ACC112 (cell line): ENCODE data around the gene ZNF142.
"Not testable (repeated sequence)": the region's sequence is repeated elsewhere in the genome, so short reads cannot be mapped to it uniquely, and the experiment has no call there.

Experiments
- H2AFZ ChIP-seq: fragments of 200-600 bp; sonication (generic); one replicate; pipeline ENCODE4 v1.6.0; 2017; ENCODE audit warnings: antibody characterized with exemption, low read length; ENCODE audit not compliant: unreplicated experiment
- H3K27ac ChIP-seq: fragments of 200-600 bp; sonication (generic); 2 replicates; pipeline ENCODE4 v1.5.1; 2014; ENCODE audit warnings: low read depth, mild to moderate bottlenecking, antibody characterized with exemption, low read length, moderate library complexity
- H3K27me3 ChIP-seq: fragments of 200-600 bp; sonication (generic); 2 replicates; pipeline ENCODE4 v1.6.1; 2014; ENCODE audit warnings: mild to moderate bottlenecking, antibody characterized with exemption, low read length, moderate library complexity, mixed read lengths; ENCODE audit not compliant: insufficient read depth
- H3K36me3 ChIP-seq: fragments of 200-600 bp; sonication (generic); 2 replicates; pipeline ENCODE4 v1.6.1; 2016; ENCODE audit warnings: mild to moderate bottlenecking, antibody characterized with exemption, low read length, moderate library complexity, mixed read lengths; ENCODE audit not compliant: insufficient read depth
- H3K4me1 ChIP-seq: fragments of 200-600 bp; sonication (generic); one replicate; pipeline ENCODE4 v1.6.1; 2016; ENCODE audit warnings: low read length, mixed read lengths; ENCODE audit not compliant: insufficient read depth, unreplicated experiment, control insufficient read depth
- H3K4me3 ChIP-seq: fragments of 200-600 bp; sonication (generic); 2 replicates; pipeline ENCODE4 v1.5.1; 2014; ENCODE audit warnings: mild to moderate bottlenecking, low read depth, low read length
- H3K79me2 ChIP-seq: fragments of 200-600 bp; sonication (generic); one replicate; pipeline ENCODE4 v1.6.0; 2016; ENCODE audit warnings: low read length; ENCODE audit not compliant: control insufficient read depth, unreplicated experiment, insufficient read depth

The ZNF142 gene, protein sequence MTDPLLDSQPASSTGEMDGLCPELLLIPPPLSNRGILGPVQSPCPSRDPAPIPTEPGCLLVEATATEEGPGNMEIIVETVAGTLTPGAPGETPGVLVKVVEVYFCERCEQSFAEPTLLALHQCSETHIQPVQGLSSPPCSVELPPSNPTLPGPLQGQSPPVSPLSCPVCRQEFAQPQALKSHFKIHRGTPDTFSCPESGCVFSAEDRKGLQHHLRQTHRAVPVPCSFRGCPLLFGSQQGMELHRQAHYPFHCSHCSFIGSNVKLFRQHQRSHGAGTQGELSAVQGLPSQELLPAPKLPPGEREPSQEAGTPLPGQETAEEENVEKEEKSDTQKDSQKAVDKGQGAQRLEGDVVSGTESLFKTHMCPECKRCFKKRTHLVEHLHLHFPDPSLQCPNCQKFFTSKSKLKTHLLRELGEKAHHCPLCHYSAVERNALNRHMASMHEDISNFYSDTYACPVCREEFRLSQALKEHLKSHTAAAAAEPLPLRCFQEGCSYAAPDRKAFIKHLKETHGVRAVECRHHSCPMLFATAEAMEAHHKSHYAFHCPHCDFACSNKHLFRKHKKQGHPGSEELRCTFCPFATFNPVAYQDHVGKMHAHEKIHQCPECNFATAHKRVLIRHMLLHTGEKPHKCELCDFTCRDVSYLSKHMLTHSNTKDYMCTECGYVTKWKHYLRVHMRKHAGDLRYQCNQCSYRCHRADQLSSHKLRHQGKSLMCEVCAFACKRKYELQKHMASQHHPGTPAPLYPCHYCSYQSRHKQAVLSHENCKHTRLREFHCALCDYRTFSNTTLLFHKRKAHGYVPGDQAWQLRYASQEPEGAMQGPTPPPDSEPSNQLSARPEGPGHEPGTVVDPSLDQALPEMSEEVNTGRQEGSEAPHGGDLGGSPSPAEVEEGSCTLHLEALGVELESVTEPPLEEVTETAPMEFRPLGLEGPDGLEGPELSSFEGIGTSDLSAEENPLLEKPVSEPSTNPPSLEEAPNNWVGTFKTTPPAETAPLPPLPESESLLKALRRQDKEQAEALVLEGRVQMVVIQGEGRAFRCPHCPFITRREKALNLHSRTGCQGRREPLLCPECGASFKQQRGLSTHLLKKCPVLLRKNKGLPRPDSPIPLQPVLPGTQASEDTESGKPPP (N-terminal part only)

DNA sequence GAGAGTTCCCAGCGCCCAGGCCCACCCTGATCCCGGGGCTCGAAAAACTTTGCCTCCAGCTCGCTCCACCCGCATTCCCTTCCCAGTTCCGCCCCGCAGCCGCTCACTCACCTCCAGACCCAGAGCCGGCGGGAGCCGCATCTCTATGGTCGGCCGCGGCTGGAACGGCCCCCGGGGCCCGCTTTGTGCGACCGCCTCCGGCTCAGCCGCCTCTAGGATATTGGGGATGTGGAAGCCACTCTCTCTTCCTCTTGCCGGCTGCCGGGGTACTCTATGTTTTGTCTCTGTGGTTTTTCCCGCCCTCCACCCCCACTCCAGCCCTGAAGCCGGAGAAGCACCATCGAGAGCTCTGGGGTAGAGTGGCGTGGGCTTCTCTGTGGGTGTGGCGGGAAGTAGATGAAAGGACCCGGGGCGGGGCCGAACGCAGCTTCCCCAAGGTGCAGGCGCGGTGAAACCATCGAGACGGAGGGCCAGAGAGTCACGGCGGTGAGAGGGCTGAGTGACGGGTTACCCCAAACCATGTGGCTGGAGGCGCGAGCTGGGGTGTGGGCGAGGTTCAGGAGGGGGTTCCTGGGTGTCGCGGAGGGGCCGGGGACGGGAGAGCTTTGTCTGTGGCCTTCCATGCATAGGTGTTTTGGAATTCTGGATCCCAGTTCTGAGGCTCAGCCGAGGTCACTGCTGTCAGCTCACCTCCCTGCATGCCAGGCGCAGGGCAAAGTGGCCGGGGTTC is at the start of gene ZNF142, which contains the start of gene BCS1L:
TSS of gene ZNF142 (minus strand) at position 366 of the 730 bp plus-strand sequence. CDS start 3,194 bp downstream, outside the sequence.
TSS of gene BCS1L (plus strand) at position 426 of the 730 bp plus-strand sequence. CDS start 1,305 bp downstream, outside the sequence.
- Histone ChIP-seq H2AFZ (peak within 1 kb of the TSS; percentile 82), H3K27me3 (no peaks in the 10 kb centered on the region), H3K4me1 (peaks cover 3% of the 10 kb centered on the region), H3K4me3 (peak within 1 kb of the TSS; percentile 88), H3K79me2 (peaks cover 21% of the 10 kb centered on the region), H3K36me3 (peaks cover 4% of the 10 kb centered on the region; the same call in 1 of the 2 replicates), H3K27ac (0 out of 2 replicates have a peak within 1 kb of the TSS, but pooled peaks have one; percentile 1)

DNA sequence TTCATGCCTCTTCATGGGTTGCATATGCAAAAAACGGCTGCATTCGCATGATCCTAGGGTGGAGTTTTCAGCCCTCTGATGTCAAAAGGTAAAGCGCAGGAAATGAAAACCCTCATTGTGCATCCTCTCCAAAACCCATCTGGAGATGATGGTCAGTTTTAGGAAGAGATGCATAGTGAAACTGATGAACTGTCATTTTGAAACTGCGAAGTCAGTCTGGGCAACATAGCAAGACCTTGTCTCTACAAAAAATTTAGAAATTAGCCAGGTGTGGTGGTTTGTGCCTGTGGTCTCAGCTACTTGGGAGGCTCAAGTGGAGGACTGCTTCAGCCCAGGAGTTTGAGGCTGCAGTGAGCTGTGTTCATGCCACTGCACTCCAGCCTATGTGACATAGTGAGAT is 48.7 kb upstream of the ZNF142 start:
- Histone ChIP-seq H2AFZ (no peak overlapping the region), H3K4me3 (no peak overlapping the region), H3K36me3 (no peaks in the 10 kb centered on the region), H3K27ac (no peak overlapping the region), H3K4me1 (peaks cover 7% of the 10 kb centered on the region), H3K27me3 (no peaks in the 10 kb centered on the region), H3K79me2 (peaks cover 20% of the 10 kb centered on the region)

DNA sequence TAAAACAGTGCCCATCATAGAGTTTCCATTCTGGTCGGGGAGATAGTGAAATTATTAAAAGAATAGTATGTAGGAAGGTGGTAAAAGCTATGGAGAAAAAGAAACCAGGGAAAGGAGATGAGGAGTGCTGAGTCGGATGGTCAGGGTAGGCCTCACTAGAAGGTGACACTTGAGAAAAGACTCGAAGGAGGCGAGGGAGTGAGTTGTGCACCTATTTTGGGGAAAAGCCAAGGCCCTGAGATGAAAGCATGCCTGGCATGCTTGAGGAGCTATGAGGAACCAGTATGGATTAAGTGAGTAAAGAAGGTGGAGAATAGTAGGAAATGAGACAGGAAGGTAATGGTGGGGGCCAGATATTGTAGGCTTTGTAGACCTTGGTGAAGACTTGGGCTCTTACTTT is 43.9 kb upstream of the ZNF142 start:
- H3K4me3 ChIP-seq, result no peak overlapping the region
- H3K36me3 ChIP-seq, result peaks cover 8% of the 10 kb centered on the region; the same call in 1 of the 2 replicates
- no peaks in the 10 kb centered on the region for H3K79me2 ChIP-seq
- H3K27me3 ChIP-seq, result no peaks in the 10 kb centered on the region
- H3K4me1 ChIP-seq, result no peaks in the 10 kb centered on the region
- H3K27ac ChIP-seq, result no peak overlapping the region
- H2AFZ ChIP-seq, result no peak overlapping the region

DNA sequence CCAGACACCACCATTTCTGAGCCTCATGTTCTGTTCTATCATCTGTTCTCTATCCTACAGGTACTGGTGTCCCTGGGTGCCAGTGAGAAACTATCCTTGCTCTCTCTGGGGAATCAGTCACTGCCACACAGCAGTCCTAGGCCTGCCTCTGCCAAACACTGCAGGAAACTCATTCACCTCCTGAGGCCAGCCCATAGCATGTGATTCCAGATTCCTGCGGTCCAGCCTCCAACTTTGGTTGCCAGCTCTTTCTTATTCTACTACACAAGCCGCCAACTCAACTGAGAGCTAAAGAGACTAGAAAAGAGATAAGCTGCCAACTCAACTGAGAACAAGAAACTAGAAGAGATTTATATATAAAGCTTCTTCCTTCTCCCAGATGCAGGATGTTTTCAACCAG is 42.4 kb upstream of the ZNF142 start:
- Histone ChIP-seq H3K4me1 (no peaks in the 10 kb centered on the region), H3K27ac (no peak overlapping the region), H2AFZ (no peak overlapping the region), H3K36me3 (peaks cover 8% of the 10 kb centered on the region; the same call in 1 of the 2 replicates), H3K79me2 (no peaks in the 10 kb centered on the region), H3K4me3 (no peak overlapping the region), H3K27me3 (no peaks in the 10 kb centered on the region)

DNA sequence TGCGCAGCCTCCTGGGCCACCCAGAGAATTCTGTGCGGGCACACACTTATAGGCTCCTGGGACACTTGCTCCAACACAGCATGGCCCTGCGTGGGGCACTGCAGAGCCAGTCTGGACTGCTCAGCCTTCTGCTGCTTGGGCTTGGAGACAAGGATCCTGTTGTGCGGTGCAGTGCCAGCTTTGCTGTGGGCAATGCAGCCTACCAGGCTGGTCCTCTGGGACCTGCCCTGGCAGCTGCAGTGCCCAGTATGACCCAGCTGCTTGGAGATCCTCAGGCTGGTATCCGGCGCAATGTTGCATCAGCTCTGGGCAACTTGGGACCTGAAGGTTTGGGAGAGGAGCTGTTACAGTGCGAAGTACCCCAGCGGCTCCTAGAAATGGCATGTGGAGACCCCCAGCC is 39.5 kb upstream of the ZNF142 start:
- Histone ChIP-seq H3K27ac (no peak overlapping the region), H3K4me1 (no peaks in the 10 kb centered on the region), H2AFZ (no peak overlapping the region), H3K27me3 (no peaks in the 10 kb centered on the region), H3K4me3 (no peak overlapping the region), H3K36me3 (peaks cover 8% of the 10 kb centered on the region; the same call in 1 of the 2 replicates), H3K79me2 (no peaks in the 10 kb centered on the region)

DNA sequence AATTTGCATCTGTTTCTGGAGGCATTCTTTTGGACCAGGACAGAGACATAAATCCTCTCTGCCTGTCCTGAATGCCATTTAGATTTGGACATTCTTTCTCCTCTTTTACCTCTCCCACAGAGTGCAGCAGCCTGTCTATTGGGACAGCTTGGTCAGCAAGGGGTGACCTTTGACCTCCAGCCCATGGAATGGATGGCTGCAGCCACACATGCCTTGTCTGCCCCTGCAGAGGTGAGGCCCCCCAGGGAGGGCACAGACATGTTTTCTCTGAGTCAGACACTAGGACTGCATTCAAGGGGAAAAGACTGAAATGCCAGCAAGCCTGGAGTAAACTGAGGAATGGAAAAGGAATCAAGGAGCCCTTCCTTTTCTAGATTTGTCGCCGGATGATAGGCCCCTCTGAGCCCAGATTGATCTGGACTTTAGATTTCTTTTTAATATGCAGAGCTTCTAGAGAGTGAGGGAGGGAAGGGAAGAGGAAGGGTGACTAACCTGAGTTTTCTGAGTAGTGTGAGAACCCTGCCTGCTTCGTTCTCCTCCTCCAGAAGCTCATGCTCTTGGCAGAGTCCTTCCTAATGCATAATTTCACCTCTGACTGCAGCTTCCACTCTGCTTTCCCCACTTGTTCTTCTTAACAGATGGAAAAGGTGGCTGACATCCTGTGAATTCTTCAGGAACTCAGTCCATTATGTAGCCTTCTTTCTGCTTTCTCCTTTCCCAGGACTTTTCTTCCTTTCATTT is 35.2 kb upstream of the ZNF142 start:
- H2AFZ ChIP-seq, result no peak overlapping the region
- H3K4me1 ChIP-seq, result peaks cover 7% of the 10 kb centered on the region
- no peaks in the 10 kb centered on the region for H3K36me3 ChIP-seq
- no peak overlapping the region for H3K4me3 ChIP-seq
- H3K27ac ChIP-seq, result no peak overlapping the region
- no peaks in the 10 kb centered on the region for H3K79me2 ChIP-seq
- no peaks in the 10 kb centered on the region for H3K27me3 ChIP-seq

DNA sequence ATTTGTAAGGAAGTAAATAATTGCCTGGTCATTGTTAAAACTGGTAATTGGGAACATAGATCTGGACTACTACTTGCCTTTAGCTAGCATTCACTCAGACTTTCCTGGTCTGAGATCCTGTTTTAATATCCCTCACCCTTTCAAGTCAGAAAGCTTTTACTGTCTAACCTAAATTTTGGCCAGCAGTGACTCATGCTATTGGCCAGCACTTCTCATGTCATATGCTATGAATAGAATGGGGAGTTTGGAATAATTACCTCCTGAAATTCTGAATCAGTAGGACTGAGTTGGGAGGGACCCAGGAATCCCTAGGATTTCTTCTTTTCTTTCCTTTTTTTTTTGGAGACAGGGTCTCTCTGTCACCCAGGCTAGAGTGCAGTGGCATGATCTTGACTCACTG is 31.8 kb upstream of the ZNF142 start:
- Histone ChIP-seq H3K27me3 (no peaks in the 10 kb centered on the region), H3K27ac (no peak overlapping the region), H3K4me3 (no peak overlapping the region), H2AFZ (no peak overlapping the region), H3K36me3 (no peaks in the 10 kb centered on the region), H3K79me2 (no peaks in the 10 kb centered on the region), H3K4me1 (peaks cover 7% of the 10 kb centered on the region)

DNA sequence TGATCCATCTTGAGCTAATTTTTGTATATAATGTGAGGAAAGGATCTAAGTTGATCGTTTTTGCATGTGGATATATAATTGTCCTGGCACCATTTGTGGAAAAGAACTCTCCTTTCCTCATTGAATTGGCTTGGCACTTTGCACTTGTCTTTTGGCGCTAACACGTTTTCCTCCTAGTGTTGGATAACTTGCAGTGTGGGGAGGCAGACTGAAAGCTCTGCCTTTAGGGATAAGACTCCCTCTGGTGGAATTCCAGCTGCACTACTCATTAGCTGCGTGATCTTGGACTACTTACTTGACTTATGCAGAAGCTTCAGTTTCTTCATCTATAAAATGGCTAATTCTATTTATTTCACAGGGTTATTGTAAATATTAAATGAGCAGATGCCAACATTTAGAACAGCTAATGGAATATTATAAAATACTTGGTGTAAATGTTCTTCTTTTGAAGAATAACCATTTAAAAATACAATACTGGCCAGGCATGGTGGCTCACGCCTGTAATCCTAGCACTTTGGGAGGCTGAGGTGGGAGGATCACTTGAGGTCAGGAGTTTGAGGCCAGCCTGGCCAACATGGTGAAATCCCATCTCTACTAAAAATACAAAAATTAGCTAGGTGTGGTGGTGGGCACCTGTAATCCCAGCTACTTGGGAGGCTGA is 28.1 kb upstream of the ZNF142 start:
- not testable (repeated sequence) for H3K36me3 ChIP-seq, H3K79me2 ChIP-seq, H3K4me1 ChIP-seq, H3K4me3 ChIP-seq, H3K27me3 ChIP-seq, H3K27ac ChIP-seq, H2AFZ ChIP-seq

DNA sequence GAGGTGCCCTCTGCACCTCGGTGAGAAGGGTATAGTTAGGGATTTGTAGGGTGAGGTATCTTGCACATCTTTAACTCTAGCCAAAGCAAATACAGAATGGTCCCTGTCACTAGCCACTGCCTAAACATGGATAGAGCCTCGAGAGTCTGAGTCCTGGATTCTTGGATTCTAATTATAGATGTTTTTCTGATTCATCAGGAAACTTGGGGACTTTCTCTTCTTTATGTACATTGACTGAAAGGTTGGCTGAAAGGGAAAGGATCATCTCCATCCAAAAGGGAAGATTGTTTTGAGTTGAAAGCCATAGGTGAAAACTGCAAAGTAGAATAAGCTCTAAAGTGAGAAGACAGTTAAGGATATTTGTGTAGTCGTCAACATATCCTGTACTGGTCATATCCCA is 20.6 kb upstream of the ZNF142 start:
- peaks cover 2% of the 10 kb centered on the region; the same call in 1 of the 2 replicates for H3K36me3 ChIP-seq
- no peaks in the 10 kb centered on the region for H3K79me2 ChIP-seq
- H3K27me3 ChIP-seq, result no peaks in the 10 kb centered on the region
- no peak overlapping the region for H3K4me3 ChIP-seq
- no peak overlapping the region for H3K27ac ChIP-seq
- no peak overlapping the region for H2AFZ ChIP-seq
- peaks cover 10% of the 10 kb centered on the region for H3K4me1 ChIP-seq
